Measurements from ENCODE around the gene KISS1R. TPM values are rescaled to one million over a fixed set of nuclear protein-coding genes. Genes with fewer than 3 reads are reported as not detected.

Gene KISS1R
- total RNA-seq, 1 experiment from 2014 or later, result not detected

- CTCF ChIA-PET, result interaction anchor here (0.9 kb wide), 1 partner anchor 22 kb away, joined by 3 read pairs; no protein-coding TSS in a partner anchor
- no peak for TF ChIP-seq CTCF (IDR thresholded peaks at IDR 0.05; ENCODE audit: unreplicated experiment)
Measured at GRCh38 chr19:960020-960419, 42.9 kb downstream of the KISS1R start.

GRCh38 chr19:960601-960938 is 43.4 kb downstream of the KISS1R start:
- intact Hi-C loops (cut with micrococcal nuclease), result no loop called here
- no peaks in the 10 kb centered on the region for H3K27me3 Mint-ChIP-seq (ENCODE audit: insufficient read depth, unreplicated experiment)

More at GRCh38 chr19:960020-960419, 42.9 kb downstream of the KISS1R start:
- intact Hi-C loops (cut with micrococcal nuclease), result no loop called here
- no peaks in the 10 kb centered on the region for H3K27me3 Mint-ChIP-seq (ENCODE audit: insufficient read depth, unreplicated experiment)
- no peaks in the 10 kb centered on the region for H3K9me3 Mint-ChIP-seq (ENCODE audit: unreplicated experiment)
- H3K27ac Mint-ChIP-seq (ENCODE audit: low read depth, unreplicated experiment), result no peak overlapping the region
- POLR2A ChIA-PET, result interaction anchor here (0.7 kb wide), 1 partner anchor 176 kb away, joined by 3 read pairs; no protein-coding TSS in a partner anchor
- H3K4me3 Mint-ChIP-seq (ENCODE audit: unreplicated experiment), result no peak overlapping the region
- H3K36me3 Mint-ChIP-seq (ENCODE audit: insufficient read depth, unreplicated experiment), result peaks cover 14% of the 10 kb centered on the region
- BruUV-seq (replicated peaks), result no TSS peak
- no peak for DNase-seq (ENCODE audit: unreplicated experiment)
- H3K4me1 Mint-ChIP-seq (ENCODE audit: insufficient read depth, unreplicated experiment), result peaks cover 16% of the 10 kb centered on the region

GRCh38 chr19:961866-962620 is 44.9 kb downstream of the KISS1R start:
- POLR2A ChIA-PET, result no interaction called here

More at GRCh38 chr19:960601-960938, 43.4 kb downstream of the KISS1R start:
- H3K4me3 Mint-ChIP-seq (ENCODE audit: unreplicated experiment), result no peak overlapping the region
- ChIA-PET POLR2A (no interaction called here), CTCF (no interaction called here)
- no TSS peak for BruUV-seq (replicated peaks)
- no peaks in the 10 kb centered on the region for H3K9me3 Mint-ChIP-seq (ENCODE audit: unreplicated experiment)
- H3K36me3 Mint-ChIP-seq (ENCODE audit: insufficient read depth, unreplicated experiment), result peaks cover 18% of the 10 kb centered on the region
- peaks cover 16% of the 10 kb centered on the region for H3K4me1 Mint-ChIP-seq (ENCODE audit: insufficient read depth, unreplicated experiment)
- no peak overlapping the region for H3K27ac Mint-ChIP-seq (ENCODE audit: low read depth, unreplicated experiment)
- no peak for DNase-seq (ENCODE audit: unreplicated experiment)
- no peak for TF ChIP-seq CTCF (IDR thresholded peaks at IDR 0.05; ENCODE audit: unreplicated experiment)

More at GRCh38 chr19:961866-962620, 44.9 kb downstream of the KISS1R start:
- intact Hi-C loops (cut with micrococcal nuclease), result no loop called here
- Mint-ChIP-seq H3K4me1 (ENCODE audit: insufficient read depth, unreplicated experiment) (peaks cover 16% of the 10 kb centered on the region), H3K4me3 (ENCODE audit: unreplicated experiment) (no peak overlapping the region), H3K27ac (ENCODE audit: low read depth, unreplicated experiment) (no peak overlapping the region), H3K27me3 (ENCODE audit: insufficient read depth, unreplicated experiment) (no peaks in the 10 kb centered on the region), H3K9me3 (ENCODE audit: unreplicated experiment) (no peaks in the 10 kb centered on the region), H3K36me3 (ENCODE audit: insufficient read depth, unreplicated experiment) (peaks cover 32% of the 10 kb centered on the region)
- no TSS peak for BruUV-seq (replicated peaks)
- DNase-seq (ENCODE audit: unreplicated experiment), result peak; percentile 36
- TF ChIP-seq CTCF (IDR thresholded peaks at IDR 0.05; ENCODE audit: unreplicated experiment), result no peak
- CTCF ChIA-PET, result interaction anchor here (0.6 to 1.2 kb wide), 5 partner anchors 20 to 444 kb away, joined by 3 to 8 read pairs (median 3); no protein-coding TSS in a partner anchor
